IPS DF 6.9 (cell line): ENCODE data around the gene SLITRK4.

Experiments used
- DNase-seq: peaks from one replicate; pipeline ENCODE4 v3.0.0-alpha.2; 2013; ENCODE audit warnings: low read depth, low spot score
- H3K27ac ChIP-seq: one replicate; pipeline ENCODE4 v1.5.1; 2013; ENCODE audit warnings: low read length, control low read depth
- H3K27me3 ChIP-seq: 2 replicates; pipeline ENCODE4 v1.6.1; 2013; ENCODE audit warnings: mild to moderate bottlenecking, low read length; ENCODE audit not compliant: control insufficient read depth, insufficient read depth
- H3K36me3 ChIP-seq: 2 replicates; pipeline ENCODE4 v1.6.1; 2013; ENCODE audit warnings: low read length; ENCODE audit not compliant: control insufficient read depth, insufficient read depth
- H3K4me1 ChIP-seq: 2 replicates; pipeline ENCODE4 v1.6.1; 2013; ENCODE audit warnings: low read length; ENCODE audit not compliant: control insufficient read depth, insufficient read depth
- H3K4me3 ChIP-seq: 2 replicates; pipeline ENCODE4 v1.5.1; 2013; ENCODE audit warnings: mild to moderate bottlenecking, low read length
- H3K9me3 ChIP-seq: 2 replicates; pipeline ENCODE4 v1.6.1; 2013; ENCODE audit warnings: low read length, inconsistent platforms; ENCODE audit not compliant: control insufficient read depth, insufficient read depth
- WGBS: extraction: QIAGEN DNeasy Blood & Tissue Kit; methylation state at CpG from one replicate; pipeline ENCODE4 v1.1.7; 2013; ENCODE audit warnings: mixed read lengths, missing lambda C conversion rate; ENCODE audit not compliant: insufficient read length, insufficient coverage; 5-methylcytosine and 5-hydroxymethylcytosine counted together

SLITRK4 gene

GRCh38 chrX:143634663-143635455 lies 1.0 kb downstream of the SLITRK4 start:
- Histone ChIP-seq H3K36me3 (no peaks in the 10 kb centered on the region), H3K9me3 (no peaks in the 10 kb centered on the region), H3K4me3 (peak overlapping the region; percentile 9; the same call in 1 of the 2 replicates), H3K27ac (no peak overlapping the region), H3K4me1 (no peaks in the 10 kb centered on the region), H3K27me3 (no peaks in the 10 kb centered on the region)
- WGBS, result no CpG with 5 or more reads among the region's 67 CpGs
- DNase-seq, result no peak

GRCh38 chrX:143634309-143634662 lies 1.6 kb downstream of the SLITRK4 start:
- DNase-seq, result no peak
- H3K27me3 ChIP-seq, result no peaks in the 10 kb centered on the region
- H3K9me3 ChIP-seq, result no peaks in the 10 kb centered on the region
- H3K27ac ChIP-seq, result no peak overlapping the region
- no peaks in the 10 kb centered on the region for H3K4me1 ChIP-seq
- no peak overlapping the region for H3K4me3 ChIP-seq
- no peaks in the 10 kb centered on the region for H3K36me3 ChIP-seq
- no CpG with 5 or more reads among the region's 26 CpGs for WGBS

GRCh38 chrX:143633461-143634308 lies 2.2 kb downstream of the SLITRK4 start:
- no CpG with 5 or more reads among the region's 64 CpGs for WGBS
- Histone ChIP-seq H3K4me3 (no peak overlapping the region), H3K9me3 (no peaks in the 10 kb centered on the region)

GRCh38 chrX:143632625-143633410 lies 3.1 kb downstream of the SLITRK4 start:
- H3K4me3 ChIP-seq, result no peak overlapping the region
- no CpG with 5 or more reads among the region's 7 CpGs for WGBS

More at GRCh38 chrX:143633461-143634308, 2.2 kb downstream of the SLITRK4 start:
- no peaks in the 10 kb centered on the region for H3K27me3 ChIP-seq
- no peaks in the 10 kb centered on the region for H3K36me3 ChIP-seq
- no peaks in the 10 kb centered on the region for H3K4me1 ChIP-seq
- no peak overlapping the region for H3K27ac ChIP-seq
- DNase-seq, result no peak

GRCh38 chrX:143623657-143624056 lies 12.2 kb downstream of the SLITRK4 start:
- Histone ChIP-seq H3K4me1 (no peaks in the 10 kb centered on the region), H3K36me3 (no peaks in the 10 kb centered on the region), H3K27me3 (no peaks in the 10 kb centered on the region), H3K9me3 (no peaks in the 10 kb centered on the region), H3K4me3 (no peak overlapping the region), H3K27ac (no peak overlapping the region)
- DNase-seq, result no peak
- WGBS, result no CpG with 5 or more reads among the region's 2 CpGs

More at GRCh38 chrX:143632625-143633410, 3.1 kb downstream of the SLITRK4 start:
- Histone ChIP-seq H3K27me3 (no peaks in the 10 kb centered on the region), H3K36me3 (no peaks in the 10 kb centered on the region), H3K27ac (no peak overlapping the region), H3K4me1 (no peaks in the 10 kb centered on the region), H3K9me3 (no peaks in the 10 kb centered on the region)
- no peak for DNase-seq

- no peaks in the 10 kb centered on the region for H3K9me3 ChIP-seq
- H3K36me3 ChIP-seq, result no peaks in the 10 kb centered on the region
- H3K27ac ChIP-seq, result no peak overlapping the region
- no peaks in the 10 kb centered on the region for H3K27me3 ChIP-seq
- no peak for DNase-seq
- WGBS, result no CpG with 5 or more reads among the region's 2 CpGs
- no peaks in the 10 kb centered on the region for H3K4me1 ChIP-seq
- H3K4me3 ChIP-seq, result no peak overlapping the region
Observed at GRCh38 chrX:143621276-143621675, 14.6 kb downstream of the SLITRK4 start.

- Histone ChIP-seq H3K27me3 (no peaks in the 10 kb centered on the region), H3K36me3 (no peaks in the 10 kb centered on the region), H3K4me1 (no peaks in the 10 kb centered on the region), H3K27ac (no peak overlapping the region), H3K4me3 (no peak overlapping the region), H3K9me3 (no peaks in the 10 kb centered on the region)
- DNase-seq, result no peak
- WGBS, result no CpG with 5 or more reads among the region's 4 CpGs
Observed at GRCh38 chrX:143615851-143616250, 20.1 kb downstream of the SLITRK4 start.

GRCh38 chrX:143601809-143602208 lies 34.1 kb downstream of the SLITRK4 start:
- H3K36me3 ChIP-seq, result no peaks in the 10 kb centered on the region
- no peak overlapping the region for H3K4me3 ChIP-seq
- no CpG with 5 or more reads among the region's 1 CpG for WGBS
- DNase-seq, result no peak
- no peaks in the 10 kb centered on the region for H3K4me1 ChIP-seq
- H3K27ac ChIP-seq, result no peak overlapping the region
- H3K27me3 ChIP-seq, result no peaks in the 10 kb centered on the region
- no peaks in the 10 kb centered on the region for H3K9me3 ChIP-seq

GRCh38 chrX:143581240-143581639 lies 54.7 kb downstream of the SLITRK4 start:
- no peaks in the 10 kb centered on the region for H3K36me3 ChIP-seq
- no peaks in the 10 kb centered on the region for H3K27me3 ChIP-seq
- no peak overlapping the region for H3K27ac ChIP-seq
- no peaks in the 10 kb centered on the region for H3K9me3 ChIP-seq
- WGBS, result no CpG with 5 or more reads among the region's 2 CpGs
- no peak overlapping the region for H3K4me3 ChIP-seq
- H3K4me1 ChIP-seq, result no peaks in the 10 kb centered on the region
- no peak for DNase-seq

GRCh38 chrX:143580266-143580665 lies 55.6 kb downstream of the SLITRK4 start:
- H3K27ac ChIP-seq, result no peak overlapping the region

More at GRCh38 chrX:143580266-143580665, 55.6 kb downstream of the SLITRK4 start:
- Histone ChIP-seq H3K4me3 (no peak overlapping the region), H3K36me3 (no peaks in the 10 kb centered on the region), H3K27me3 (no peaks in the 10 kb centered on the region), H3K4me1 (no peaks in the 10 kb centered on the region), H3K9me3 (no peaks in the 10 kb centered on the region)
- DNase-seq, result no peak
- WGBS, result no CpG with 5 or more reads among the region's 2 CpGs
